GM12878 (cell line): ENCODE results near the gene MEMO1. TPM values are rescaled to one million over a fixed set of nuclear protein-coding genes. Genes with fewer than 3 reads are reported as not detected.

Source experiments
- ATF2 ChIP-seq: IDR thresholded peaks from 2 replicates; pipeline ENCODE4 v1.6.1; 2012; ENCODE audit warnings: low read length, inconsistent platforms
- BCL3 ChIP-seq: IDR thresholded peaks from 2 replicates; pipeline ENCODE4 v1.6.1; 2011; ENCODE audit warnings: borderline replicate concordance, low read depth, mild to moderate bottlenecking, moderate library complexity, low read length; ENCODE audit not compliant: insufficient read depth, poor library complexity, severe bottlenecking
- CHD4 ChIP-seq: fragments of 200-600 bp; sonication (generic); IDR thresholded peaks from 2 replicates; pipeline ENCODE4 v1.6.1; 2016; ENCODE audit warnings: mild to moderate bottlenecking
- ESRRA ChIP-seq: IDR thresholded peaks from 2 replicates; pipeline ENCODE4 v1.6.1; 2012; ENCODE audit warnings: mild to moderate bottlenecking, low read length, improper control_type of control experiment
- IKZF2 ChIP-seq, 2 experiments: fragments of 450-650 bp; IDR thresholded peaks; 2 replicates each; pipeline ENCODE4 v1.6.1; 2017; ENCODE audit warnings: mild to moderate bottlenecking in 2 of 2, moderate library complexity in 2 of 2
- JUNB ChIP-seq: IDR thresholded peaks from 2 replicates; pipeline ENCODE4 v1.6.1; 2016; ENCODE audit warnings: antibody characterized with exemption, mild to moderate bottlenecking
- KAT2A ChIP-seq: conservative IDR thresholded peaks from 2 replicates; pipeline ENCODE4 v1.6.1; 2011; ENCODE audit warnings: low read depth, low read length; ENCODE audit not compliant: control insufficient read depth
- KDM1A ChIP-seq: fragments of 200-600 bp; sonication (generic); IDR thresholded peaks from 2 replicates; pipeline ENCODE4 v1.6.1; 2016; ENCODE audit warnings: borderline replicate concordance
- LARP7 ChIP-seq: fragments of 450-650 bp; IDR thresholded peaks from 2 replicates; pipeline ENCODE4 v1.6.1; 2017; ENCODE audit warnings: mild to moderate bottlenecking
- NFYB ChIP-seq: IDR thresholded peaks from 2 replicates; pipeline ENCODE4 v1.6.1; 2011; ENCODE audit warnings: low read depth, mild to moderate bottlenecking, low read length, improper control_type of control experiment, moderate library complexity; ENCODE audit not compliant: insufficient read depth
- POLR2A ChIP-seq: IDR thresholded peaks from 2 replicates; pipeline ENCODE4 v1.6.1; 2011; ENCODE audit warnings: low read depth, mild to moderate bottlenecking, low read length
- PRDM15 ChIP-seq: fragments of 450-650 bp; formaldehyde crosslinking; IDR thresholded peaks from 2 replicates; pipeline ENCODE4 v1.4.0; 2020; ENCODE audit warnings: mild to moderate bottlenecking, moderate library complexity
- SKIL ChIP-seq: fragments of 450-650 bp; IDR thresholded peaks from 2 replicates; pipeline ENCODE4 v1.6.1; 2017; ENCODE audit warnings: mild to moderate bottlenecking, low read depth, inconsistent platforms; ENCODE audit not compliant: poor library complexity, severe bottlenecking
- SREBF1 ChIP-seq: IDR thresholded peaks from 2 replicates; pipeline ENCODE4 v1.6.1; 2012; ENCODE audit warnings: mild to moderate bottlenecking, low read length
- SUZ12 ChIP-seq: fragments of 200-600 bp; sonication (generic); IDR thresholded peaks from one replicate; pipeline ENCODE4 v1.6.1; 2018; ENCODE audit warnings: antibody characterized with exemption, mild to moderate bottlenecking; ENCODE audit not compliant: unreplicated experiment
- TCF12 ChIP-seq: IDR thresholded peaks from 2 replicates; pipeline ENCODE4 v1.6.1; 2011; ENCODE audit warnings: low read depth, mild to moderate bottlenecking, low read length
- TCF7 ChIP-seq: IDR thresholded peaks from 2 replicates; pipeline ENCODE4 v1.6.1; 2014; ENCODE audit warnings: antibody characterized with exemption, borderline replicate concordance
- ZBTB33 ChIP-seq: fragments of 450-650 bp; IDR thresholded peaks from 2 replicates; pipeline ENCODE4 v1.6.1; 2017; ENCODE audit warnings: mild to moderate bottlenecking
- ZNF207 ChIP-seq: fragments of 450-650 bp; IDR thresholded peaks from 2 replicates; pipeline ENCODE4 v1.6.1; 2014; ENCODE audit warnings: antibody characterized with exemption, mild to moderate bottlenecking, borderline replicate concordance
- ZSCAN29 ChIP-seq: fragments of 450-650 bp; IDR thresholded peaks from 2 replicates; pipeline ENCODE4 v1.6.1; 2017; ENCODE audit warnings: mild to moderate bottlenecking, moderate library complexity
- polyA plus RNA-seq, 11 experiments: library from polyadenylated mRNA; depleted of rRNA in 4 of 11; unstranded in 6 of 11; stranded (reverse) in 5 of 11; fragments of >200 nt; fragmentation: Nextera tagmentation in 4 of 11; fragmentation: Illumina TruSeq in 1 of 11; extraction: Ambion mirVana in 4 of 11; extraction: Trizol in 1 of 11; gene quantifications; 1 replicate in 1 of 11; 2 replicates in 10 of 11; pipeline versions ENCODE4 v1.2.1 to v1.2.3, GENCODE V29; 2011 to 2016; ENCODE audit warnings: inconsistent platforms in 2 of 11, missing spikeins in 2 of 11, low read depth in 1 of 11
- total RNA-seq, 4 experiments: library from RNA; depleted of rRNA in 3 of 4; stranded (reverse); fragments of >200 nt in 3 of 4; fragmentation: Illumina TruSeq in 1 of 4; extraction: Trizol in 1 of 4; gene quantifications; 2 replicates each; pipeline versions ENCODE4 v1.2.1 to v1.2.3, GENCODE V29; 2013 to 2021

MEMO1 gene
- total and polyA plus RNA-seq, 10 of the 15 experiments (the other 5 are each of a cell fraction or from before 2014, with no cell fraction given): 39.8 to 99.1 (median 72.2) TPM

DNA sequence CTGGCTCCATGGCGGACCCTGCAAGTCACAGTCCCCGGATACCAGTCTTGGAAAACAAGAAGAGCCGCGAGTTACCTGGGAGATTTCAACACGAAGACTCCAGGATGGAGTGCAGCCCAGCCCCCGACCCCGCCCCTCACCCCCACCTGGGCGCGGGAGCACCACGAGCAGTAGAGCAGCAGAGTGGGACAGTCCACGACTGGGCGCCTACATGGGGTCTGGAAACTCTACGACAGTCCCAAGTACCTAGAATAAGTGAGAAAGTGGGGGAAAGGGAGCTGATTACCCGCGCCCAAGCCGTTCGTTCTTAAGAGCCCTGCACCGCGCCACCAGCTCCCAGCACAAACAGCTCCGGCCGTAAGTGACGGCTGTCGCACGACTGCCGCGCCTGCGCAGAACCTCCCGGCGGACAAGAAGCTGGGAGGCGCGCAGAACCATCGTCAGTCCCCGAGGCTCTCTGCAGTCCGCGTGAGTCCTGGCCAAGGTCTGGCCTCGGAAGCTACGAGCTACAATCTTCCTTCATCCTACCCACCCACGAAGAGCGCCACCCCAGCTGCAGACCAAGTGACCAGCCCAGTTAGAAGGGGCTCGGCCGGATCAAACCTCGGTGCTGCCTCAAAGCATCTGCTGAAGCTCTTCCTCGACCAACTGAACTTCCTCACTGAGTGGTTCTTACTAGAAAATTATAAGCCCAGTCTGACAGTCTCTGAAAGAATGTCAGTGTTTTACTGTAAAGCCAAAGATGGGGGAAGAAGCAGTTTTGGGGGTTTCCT is 28.8 kb upstream of the MEMO1 start, which contains the start of gene DPY30 (continued):
- TF ChIP-seq PRDM15: no peak
- peak; percentile 65 for TF ChIP-seq LARP7
- no peak for TF ChIP-seq ZSCAN29
- TF ChIP-seq SREBF1: no peak
- no peak for TF ChIP-seq SUZ12
- TF ChIP-seq ESRRA: no peak
- TF ChIP-seq BCL3: no peak
- peak; percentile 52; the same call in 1 of the 2 replicates for TF ChIP-seq TCF12
- no peak for TF ChIP-seq KDM1A
- TF ChIP-seq NFYB: no peak
- no peak for TF ChIP-seq ATF2
- no peak for TF ChIP-seq CHD4
- TF ChIP-seq ZNF207: peak; percentile 77; the same call in 1 of the 2 replicates
- no peak for TF ChIP-seq ZBTB33
- no peak for TF ChIP-seq TCF7
- no peak for TF ChIP-seq JUNB
- TF ChIP-seq IKZF2 (IDR thresholded peaks at IDR 0.05): no peak
- TF ChIP-seq POLR2A: peak; percentile 100
- TF ChIP-seq KAT2A: no peak
- TF ChIP-seq SKIL: no peak
